ENCODE results near the gene GLI3.

GLI3 gene

GRCh38 chr7:41940760-41941343 lies 296.2 kb downstream of the GLI3 start:
- peak; percentile 94 for FAIRE-seq
- no peak for TF ChIP-seq PAX5 (IDR thresholded peaks at IDR 0.05; ENCODE audit: insufficient read depth, low read length, severe bottlenecking)
- no peak for TF ChIP-seq POLR2AphosphoS5 (IDR thresholded peaks at IDR 0.05; ENCODE audit: low read depth, low read length)
- no peak for TF ChIP-seq POU2F2 (IDR thresholded peaks at IDR 0.05; ENCODE audit: low read depth, low read length)
- no peak for TF ChIP-seq POLR2A (IDR thresholded peaks at IDR 0.05; ENCODE audit: low read depth, low read length)
- no peak for TF ChIP-seq SPI1 (IDR thresholded peaks at IDR 0.05; ENCODE audit: low read depth, low read length)
- no peak for TF ChIP-seq TAF1 (IDR thresholded peaks at IDR 0.05; ENCODE audit: low read depth, low read length)
- peak; percentile 33 for DNase-seq (ENCODE audit: insufficient read length, low spot score)

GRCh38 chr7:41938371-41938770 lies 298.6 kb downstream of the GLI3 start:
- TF ChIP-seq SPI1 (IDR thresholded peaks at IDR 0.05; ENCODE audit: low read depth, low read length) (no peak), POLR2A (IDR thresholded peaks at IDR 0.05; ENCODE audit: low read depth, low read length) (no peak), POU2F2 (IDR thresholded peaks at IDR 0.05; ENCODE audit: low read depth, low read length) (no peak), PAX5 (IDR thresholded peaks at IDR 0.05; ENCODE audit: insufficient read depth, low read length, severe bottlenecking) (no peak), TAF1 (IDR thresholded peaks at IDR 0.05; ENCODE audit: low read depth, low read length) (no peak), POLR2AphosphoS5 (IDR thresholded peaks at IDR 0.05; ENCODE audit: low read depth, low read length) (no peak)
- DNase-seq (ENCODE audit: insufficient read length, low spot score) (no peak), FAIRE-seq (no peak)

DNA sequence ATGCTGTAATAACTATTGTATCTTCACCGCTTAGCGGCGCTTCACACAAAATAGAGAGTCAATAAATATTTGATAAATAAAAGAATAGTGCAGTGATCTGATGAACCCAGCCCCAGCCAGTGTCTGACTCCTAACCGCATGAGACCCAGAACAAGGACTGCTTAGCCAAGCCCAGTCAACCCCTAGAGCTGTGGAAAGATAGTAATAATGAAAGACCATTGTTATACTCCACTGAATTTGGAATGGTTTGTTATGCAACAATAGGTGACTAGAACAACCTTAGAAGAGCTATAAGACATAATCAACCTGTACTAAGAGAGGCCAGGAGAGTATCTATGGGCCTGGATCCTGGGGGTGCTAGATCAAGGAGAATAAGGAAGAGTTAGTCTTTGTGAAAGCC lies 303.6 kb downstream of the GLI3 start:
- no peak for DNase-seq (ENCODE audit: insufficient read length, low spot score)
- no peak for TF ChIP-seq SPI1 (IDR thresholded peaks at IDR 0.05; ENCODE audit: low read depth, low read length)
- no peak for TF ChIP-seq POLR2AphosphoS5 (IDR thresholded peaks at IDR 0.05; ENCODE audit: low read depth, low read length)
- no peak for TF ChIP-seq POU2F2 (IDR thresholded peaks at IDR 0.05; ENCODE audit: low read depth, low read length)
- TF ChIP-seq TAF1 (IDR thresholded peaks at IDR 0.05; ENCODE audit: low read depth, low read length) = no peak
- TF ChIP-seq POLR2A (IDR thresholded peaks at IDR 0.05; ENCODE audit: low read depth, low read length) = no peak
- no peak for TF ChIP-seq PAX5 (IDR thresholded peaks at IDR 0.05; ENCODE audit: insufficient read depth, low read length, severe bottlenecking)
- no peak for FAIRE-seq

- TF ChIP-seq POU2F2 (IDR thresholded peaks at IDR 0.05; ENCODE audit: low read depth, low read length) = no peak
- TF ChIP-seq TAF1 (IDR thresholded peaks at IDR 0.05; ENCODE audit: low read depth, low read length) = no peak
- no peak for TF ChIP-seq POLR2AphosphoS5 (IDR thresholded peaks at IDR 0.05; ENCODE audit: low read depth, low read length)
- TF ChIP-seq SPI1 (IDR thresholded peaks at IDR 0.05; ENCODE audit: low read depth, low read length) = no peak
- TF ChIP-seq PAX5 (IDR thresholded peaks at IDR 0.05; ENCODE audit: insufficient read depth, low read length, severe bottlenecking) = no peak
- TF ChIP-seq POLR2A (IDR thresholded peaks at IDR 0.05; ENCODE audit: low read depth, low read length) = no peak
- FAIRE-seq (no peak), DNase-seq (ENCODE audit: insufficient read length, low spot score) (no peak)
Measured at GRCh38 chr7:41931263-41931646, 305.8 kb downstream of the GLI3 start.

DNA sequence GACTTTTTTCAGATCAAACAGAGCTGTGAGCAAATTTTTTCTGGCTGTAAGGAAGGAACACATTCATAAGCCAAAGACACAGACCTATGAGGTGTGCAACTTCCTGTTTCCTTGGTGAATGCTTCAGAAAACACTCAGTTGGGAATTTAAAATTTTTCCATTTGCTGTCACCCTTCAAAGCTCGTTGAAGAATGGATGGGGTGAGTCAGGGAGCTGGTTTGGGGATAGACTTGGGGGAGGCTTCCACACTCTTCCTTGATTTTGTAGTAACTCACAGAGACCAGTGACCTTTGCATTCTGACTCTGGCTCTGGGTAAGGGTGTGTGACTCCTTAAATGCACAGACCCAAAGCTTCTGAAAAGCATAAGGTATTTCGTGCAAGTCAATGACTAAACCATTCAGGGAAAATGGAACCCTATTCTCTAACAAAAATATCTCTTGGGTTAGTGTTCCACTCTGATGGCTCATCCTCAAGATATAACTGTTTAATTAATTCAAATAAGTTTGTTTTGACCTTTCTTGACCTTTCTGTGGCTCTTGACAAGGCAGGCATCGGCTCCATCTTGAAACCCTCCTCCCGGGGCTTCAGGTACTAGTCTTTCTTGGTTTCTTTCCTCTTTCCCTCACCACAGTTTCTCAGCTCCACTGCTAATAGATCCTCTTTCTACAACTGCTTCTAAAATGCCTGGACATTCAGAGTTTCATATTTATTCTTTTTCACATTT lies 306.3 kb downstream of the GLI3 start:
- no peak for DNase-seq (ENCODE audit: insufficient read length, low spot score)

DNA sequence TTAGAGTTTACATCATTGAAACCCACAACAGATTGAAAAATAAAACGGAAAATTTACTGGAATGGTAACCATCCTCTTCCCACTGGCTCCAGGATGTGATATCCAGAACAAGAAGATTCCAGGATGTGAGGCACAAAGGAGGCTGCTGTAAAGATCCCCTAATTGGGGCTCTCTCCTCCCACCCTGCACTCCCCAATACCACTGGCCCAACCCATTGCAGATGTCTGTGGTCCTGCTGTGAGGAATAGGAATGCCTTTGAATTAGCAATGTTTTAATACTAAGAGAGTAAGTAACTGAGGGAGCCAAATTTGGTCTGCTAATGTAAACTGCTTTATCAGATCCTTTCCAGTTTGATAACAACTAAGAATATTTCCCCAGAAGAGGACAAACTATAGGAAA lies 308.2 kb downstream of the GLI3 start:
- DNase-seq (ENCODE audit: insufficient read length, low spot score) (no peak), FAIRE-seq (no peak)
- TF ChIP-seq POU2F2 (IDR thresholded peaks at IDR 0.05; ENCODE audit: low read depth, low read length) (no peak), POLR2A (IDR thresholded peaks at IDR 0.05; ENCODE audit: low read depth, low read length) (no peak), PAX5 (IDR thresholded peaks at IDR 0.05; ENCODE audit: insufficient read depth, low read length, severe bottlenecking) (no peak), POLR2AphosphoS5 (IDR thresholded peaks at IDR 0.05; ENCODE audit: low read depth, low read length) (no peak), TAF1 (IDR thresholded peaks at IDR 0.05; ENCODE audit: low read depth, low read length) (no peak), SPI1 (IDR thresholded peaks at IDR 0.05; ENCODE audit: low read depth, low read length) (no peak)

More for the DNA sequence above, 306.3 kb downstream of the GLI3 start:
- no peak for FAIRE-seq
- no peak for TF ChIP-seq PAX5 (IDR thresholded peaks at IDR 0.05; ENCODE audit: insufficient read depth, low read length, severe bottlenecking)
- TF ChIP-seq POU2F2 (IDR thresholded peaks at IDR 0.05; ENCODE audit: low read depth, low read length) = no peak
- no peak for TF ChIP-seq TAF1 (IDR thresholded peaks at IDR 0.05; ENCODE audit: low read depth, low read length)
- no peak for TF ChIP-seq POLR2AphosphoS5 (IDR thresholded peaks at IDR 0.05; ENCODE audit: low read depth, low read length)

GRCh38 chr7:41928166-41928565 lies 308.8 kb downstream of the GLI3 start:
- TF ChIP-seq POLR2A (IDR thresholded peaks at IDR 0.05; ENCODE audit: low read depth, low read length) = no peak
- TF ChIP-seq PAX5 (IDR thresholded peaks at IDR 0.05; ENCODE audit: insufficient read depth, low read length, severe bottlenecking) = no peak
- TF ChIP-seq SPI1 (IDR thresholded peaks at IDR 0.05; ENCODE audit: low read depth, low read length) = no peak
- TF ChIP-seq POU2F2 (IDR thresholded peaks at IDR 0.05; ENCODE audit: low read depth, low read length) = no peak
- TF ChIP-seq POLR2AphosphoS5 (IDR thresholded peaks at IDR 0.05; ENCODE audit: low read depth, low read length) = no peak
- TF ChIP-seq TAF1 (IDR thresholded peaks at IDR 0.05; ENCODE audit: low read depth, low read length) = no peak
- DNase-seq (ENCODE audit: insufficient read length, low spot score) (no peak), FAIRE-seq (no peak)

DNA sequence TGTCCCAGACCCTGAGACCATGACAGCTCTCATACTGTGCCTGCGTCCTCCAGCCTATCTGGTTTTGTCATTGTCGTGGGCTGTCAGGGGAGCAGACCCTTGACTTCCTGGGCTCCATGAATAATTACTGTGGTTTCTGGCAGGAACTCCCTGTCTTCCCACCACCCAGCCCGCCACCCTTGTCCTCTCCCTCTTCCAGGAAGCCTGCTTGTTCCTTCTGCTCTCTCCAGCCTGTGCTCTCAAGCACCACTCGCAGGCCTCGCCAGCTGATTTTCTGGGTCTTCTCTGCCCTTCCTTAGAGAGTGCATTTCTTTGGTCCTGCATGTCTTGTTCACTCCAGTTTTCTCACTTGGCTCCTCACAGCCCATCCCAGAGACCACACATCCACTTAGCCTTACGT lies 309.6 kb downstream of the GLI3 start:
- DNase-seq (ENCODE audit: insufficient read length, low spot score) (no peak), FAIRE-seq (no peak)
- no peak for TF ChIP-seq PAX5 (IDR thresholded peaks at IDR 0.05; ENCODE audit: insufficient read depth, low read length, severe bottlenecking)
- no peak for TF ChIP-seq SPI1 (IDR thresholded peaks at IDR 0.05; ENCODE audit: low read depth, low read length)
- TF ChIP-seq POU2F2 (IDR thresholded peaks at IDR 0.05; ENCODE audit: low read depth, low read length) = no peak

DNA sequence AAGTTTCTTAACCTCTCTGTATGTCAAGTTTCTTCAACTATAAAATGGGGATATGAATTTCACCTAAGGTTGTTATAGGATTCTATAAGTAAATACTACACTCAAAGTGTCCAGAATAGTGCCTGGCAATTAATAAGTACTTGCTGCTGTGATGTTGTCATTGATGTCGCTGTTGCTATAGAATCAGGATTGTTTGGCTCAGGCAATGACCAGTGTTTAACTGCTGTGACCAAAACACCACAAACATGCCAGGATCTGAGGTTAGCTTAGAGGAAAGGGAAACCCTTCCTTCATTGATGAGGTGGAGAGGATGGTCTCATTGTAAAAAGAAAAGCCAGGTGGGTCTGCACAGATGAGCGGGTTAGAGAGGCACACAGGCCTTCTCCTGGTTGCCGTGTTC lies 311.1 kb downstream of the GLI3 start:
- FAIRE-seq (no peak), DNase-seq (ENCODE audit: insufficient read length, low spot score) (no peak)
- TF ChIP-seq TAF1 (IDR thresholded peaks at IDR 0.05; ENCODE audit: low read depth, low read length) (no peak), POLR2AphosphoS5 (IDR thresholded peaks at IDR 0.05; ENCODE audit: low read depth, low read length) (no peak), POLR2A (IDR thresholded peaks at IDR 0.05; ENCODE audit: low read depth, low read length) (no peak), POU2F2 (IDR thresholded peaks at IDR 0.05; ENCODE audit: low read depth, low read length) (no peak), SPI1 (IDR thresholded peaks at IDR 0.05; ENCODE audit: low read depth, low read length) (no peak), PAX5 (IDR thresholded peaks at IDR 0.05; ENCODE audit: insufficient read depth, low read length, severe bottlenecking) (no peak)
